Ascending aorta (tissue), 2 donors: ENCODE data around the gene IL36A. TPM values are rescaled to one million over a fixed set of nuclear protein-coding genes. Genes with fewer than 3 reads are reported as not detected.

Experiments used
- DNase-seq, 2 donors: peaks; one replicate each; pipeline ENCODE4 v3.0.0-alpha.2; 2019; ENCODE audit warnings: low spot score in 2 of 2
- H3K27ac ChIP-seq, 2 donors: fragments of 200-600 bp; sonication (generic); one replicate each; pipeline ENCODE4 v1.5.1; 2016 to 2017; ENCODE audit warnings: mild to moderate bottlenecking in 1 of 2
- H3K27me3 ChIP-seq: fragments of 200-600 bp; sonication (generic); one replicate; pipeline ENCODE4 v1.5.1; 2017
- H3K36me3 ChIP-seq, 2 donors: fragments of 200-600 bp; sonication (generic); one replicate each; pipeline ENCODE4 v1.5.1; 2016
- H3K4me1 ChIP-seq, 2 donors: fragments of 200-600 bp; sonication (generic); one replicate each; pipeline ENCODE4 v1.5.1; 2016 to 2017; ENCODE audit warnings: mild to moderate bottlenecking in 1 of 2
- H3K4me3 ChIP-seq, 2 donors: fragments of 200-600 bp; sonication (generic); one replicate each; pipeline ENCODE4 v1.5.1; 2016 to 2017; ENCODE audit warnings: mild to moderate bottlenecking in 1 of 2
- H3K9me3 ChIP-seq, 2 donors: fragments of 200-600 bp; sonication (generic); one replicate each; pipeline ENCODE4 v1.5.1; 2016
- CTCF ChIP-seq, 3 experiments: fragments of 200-600 bp in 2 of 3; fragments of 450-650 bp in 1 of 3; sonication (generic) in 2 of 3; IDR thresholded peaks; one replicate each; pipeline ENCODE4 v1.5.1; 2016 to 2019; ENCODE audit warnings: antibody characterized with exemption in 3 of 3, mild to moderate bottlenecking in 1 of 3, moderate library complexity in 1 of 3
- intact Hi-C: fragments of 100-400 bp; cut with DNase I; formaldehyde crosslinking; loops from one replicate; pipeline ENCODE4 v1.15.1; 2023
- total RNA-seq: library from RNA; depleted of rRNA; stranded (reverse); fragments of >200 nt; gene quantifications from one replicate; pipeline ENCODE4 v1.1.0, GENCODE V29; 2016

The IL36A gene
- total RNA-seq, 1 donor from 2014 or later: not detected

DNA sequence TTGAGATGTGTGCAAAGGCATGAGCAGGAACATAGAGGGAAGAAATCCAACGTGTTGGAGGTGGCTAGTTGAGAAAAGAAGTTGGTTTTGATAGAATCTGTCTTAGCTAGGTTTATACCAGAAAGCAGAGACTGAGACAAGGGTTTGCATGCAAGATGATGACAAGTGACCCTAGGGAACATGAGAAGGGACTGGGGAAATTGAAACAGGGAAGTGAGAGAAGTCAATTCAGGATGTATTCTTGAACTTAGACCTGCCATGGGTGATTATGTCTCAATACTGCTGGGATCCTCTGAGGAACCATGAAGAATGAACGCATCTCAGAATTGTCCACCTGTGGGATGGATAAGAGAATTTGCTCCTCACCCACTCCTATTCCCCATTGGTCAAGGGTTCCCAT is 20.5 kb downstream of the IL36A start:
- H3K36me3 ChIP-seq: no peaks in the 10 kb centered on the region
- intact Hi-C loops: no loop called here
- no peak overlapping the region for H3K27ac ChIP-seq
- H3K4me3 ChIP-seq: no peak overlapping the region
- no peaks in the 10 kb centered on the region for H3K4me1 ChIP-seq
- no peak for DNase-seq
- no peaks in the 10 kb centered on the region for H3K27me3 ChIP-seq
- no peaks in the 10 kb centered on the region for H3K9me3 ChIP-seq
- TF ChIP-seq CTCF (IDR thresholded peaks at IDR 0.05): no peak

DNA sequence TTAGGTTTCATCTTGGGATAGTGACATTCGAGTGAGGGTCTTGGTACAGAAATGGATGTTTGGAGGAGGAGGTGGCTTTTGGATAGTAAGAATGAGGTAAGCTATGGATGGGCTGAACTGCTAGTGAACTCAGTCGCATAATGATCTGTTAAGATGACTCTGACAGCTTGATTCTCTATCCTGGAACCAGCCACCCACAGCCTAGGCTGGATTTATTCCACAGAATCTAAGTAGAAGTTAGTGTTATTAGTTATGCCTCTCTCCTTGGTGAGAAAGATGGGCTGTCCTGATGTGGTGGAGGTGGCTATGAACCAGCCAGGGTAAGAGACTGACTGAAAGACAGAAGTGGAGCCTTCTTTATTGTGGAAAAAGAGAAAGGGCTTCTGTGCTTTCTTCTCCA is 22.4 kb downstream of the IL36A start:
- Histone ChIP-seq H3K4me3 (no peak overlapping the region), H3K27ac (no peak overlapping the region), H3K36me3 (no peaks in the 10 kb centered on the region), H3K4me1 (no peaks in the 10 kb centered on the region), H3K27me3 (no peaks in the 10 kb centered on the region), H3K9me3 (no peaks in the 10 kb centered on the region)
- intact Hi-C loops: no loop called here
- no peak for DNase-seq
- TF ChIP-seq CTCF (IDR thresholded peaks at IDR 0.05): no peak

DNA sequence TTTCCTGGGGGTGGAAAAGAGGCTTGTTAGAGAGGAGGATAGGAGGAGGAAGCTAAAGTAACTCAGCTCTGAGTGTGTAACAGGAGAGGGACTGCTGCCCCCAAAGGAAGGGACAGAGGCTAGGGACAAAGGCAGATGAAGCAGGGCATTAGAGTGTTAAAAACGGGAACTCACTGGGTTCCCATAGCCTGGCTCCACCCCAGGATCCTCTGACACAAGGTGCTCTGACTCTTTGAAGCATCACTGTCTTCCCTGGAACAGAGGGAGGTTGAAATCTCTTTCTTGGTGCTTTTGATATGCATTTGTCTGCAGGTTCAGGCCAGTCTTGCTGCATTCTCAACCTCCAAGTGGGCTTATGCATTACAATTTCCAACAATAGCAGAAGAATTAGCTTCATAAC is 22.9 kb downstream of the IL36A start:
- intact Hi-C loops: no loop called here
- Histone ChIP-seq H3K4me1 (no peaks in the 10 kb centered on the region), H3K9me3 (no peaks in the 10 kb centered on the region), H3K36me3 (no peaks in the 10 kb centered on the region), H3K27ac (no peak overlapping the region), H3K4me3 (no peak overlapping the region), H3K27me3 (no peaks in the 10 kb centered on the region)
- no peak for DNase-seq
- TF ChIP-seq CTCF (IDR thresholded peaks at IDR 0.05): no peak

DNA sequence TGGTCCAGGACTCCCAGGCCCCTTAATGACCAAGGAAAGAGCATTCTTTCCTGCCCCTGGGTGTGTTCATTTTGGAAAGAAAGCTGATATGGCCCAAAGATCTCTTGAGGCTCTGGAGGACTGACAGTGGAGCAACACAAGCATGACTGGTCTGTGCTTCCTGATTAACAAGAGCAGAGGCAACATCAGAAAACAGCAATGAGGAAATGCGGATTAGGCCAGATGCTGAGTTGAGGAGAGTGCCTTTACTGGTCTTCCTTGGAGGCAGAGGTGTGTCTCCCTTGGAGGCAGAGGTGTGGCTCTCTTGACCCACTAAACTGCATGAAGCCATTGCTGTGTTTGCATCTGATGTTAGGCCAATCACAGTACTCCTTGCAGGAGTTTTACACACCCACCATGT is 27.5 kb downstream of the IL36A start:
- no peak for TF ChIP-seq CTCF (IDR thresholded peaks at IDR 0.05)

GRCh38 chr2:113034016-113034415 is 28.8 kb downstream of the IL36A start:
- no peak for TF ChIP-seq CTCF (IDR thresholded peaks at IDR 0.05)
- DNase-seq: no peak
- Histone ChIP-seq H3K36me3 (no peaks in the 10 kb centered on the region), H3K4me1 (no peaks in the 10 kb centered on the region), H3K4me3 (no peak overlapping the region), H3K9me3 (no peaks in the 10 kb centered on the region), H3K27ac (no peak overlapping the region), H3K27me3 (no peaks in the 10 kb centered on the region)
- intact Hi-C loops: no loop called here

More for the DNA sequence above, 27.5 kb downstream of the IL36A start:
- intact Hi-C loops: no loop called here
- DNase-seq: no peak
- no peaks in the 10 kb centered on the region for H3K4me1 ChIP-seq
- H3K36me3 ChIP-seq: no peaks in the 10 kb centered on the region
- H3K9me3 ChIP-seq: no peaks in the 10 kb centered on the region
- no peak overlapping the region for H3K27ac ChIP-seq
- no peak overlapping the region for H3K4me3 ChIP-seq
- H3K27me3 ChIP-seq: no peaks in the 10 kb centered on the region

DNA sequence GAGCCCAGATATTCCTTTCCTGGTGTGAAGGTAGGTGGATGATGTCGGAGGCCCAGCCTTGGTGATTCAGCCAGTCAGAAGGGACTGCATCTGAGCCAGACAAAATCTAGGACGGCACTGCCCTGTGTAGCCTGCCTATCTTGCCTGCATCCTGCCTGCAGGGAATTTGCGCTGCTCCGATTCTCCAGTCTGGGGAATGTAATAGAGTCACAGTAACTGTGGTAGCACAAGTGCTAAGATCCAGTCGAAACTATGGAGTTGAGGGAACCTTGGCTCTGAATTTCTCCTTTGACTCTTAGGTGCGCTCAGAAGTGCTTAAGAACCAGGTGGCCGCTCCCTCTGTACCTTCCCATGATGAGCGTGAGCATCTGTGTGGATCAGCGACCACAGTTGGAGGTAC is 31.5 kb downstream of the IL36A start:
- no peaks in the 10 kb centered on the region for H3K9me3 ChIP-seq
- no peaks in the 10 kb centered on the region for H3K4me1 ChIP-seq
- no peak for TF ChIP-seq CTCF (IDR thresholded peaks at IDR 0.05)
- H3K4me3 ChIP-seq: no peak overlapping the region
- H3K36me3 ChIP-seq: no peaks in the 10 kb centered on the region
- no peak overlapping the region for H3K27ac ChIP-seq
- H3K27me3 ChIP-seq: no peaks in the 10 kb centered on the region
- intact Hi-C loops: no loop called here
- no peak for DNase-seq
